HepG2 (cell line): ENCODE results near the gene C11orf68. TPM values are rescaled to one million over a fixed set of nuclear protein-coding genes. Genes with fewer than 3 reads are reported as not detected.

Source experiments
- AKAP8 ChIP-seq: sonication (generic); formaldehyde crosslinking; IDR thresholded peaks from 2 replicates; pipeline ENCODE4 v1.5.1; 2020; ENCODE audit warnings: mild to moderate bottlenecking, missing genetic modification reagents
- ETS1 ChIP-seq: sonication (generic); formaldehyde crosslinking; IDR thresholded peaks from 2 replicates; pipeline ENCODE4 v1.4.0; 2020; ENCODE audit warnings: missing genetic modification reagents
- GATAD1 ChIP-seq: IDR thresholded peaks from 2 replicates; pipeline ENCODE4 v1.6.1; 2016; ENCODE audit warnings: missing genetic modification reagents, missing compliant biosample characterization
- HBP1 ChIP-seq: IDR thresholded peaks from 2 replicates; pipeline ENCODE4 v1.6.1; 2016; ENCODE audit warnings: low read depth, control low read depth
- HES4 ChIP-seq: sonication (generic); formaldehyde crosslinking; IDR thresholded peaks from 2 replicates; pipeline ENCODE4 v1.9.0; 2021; ENCODE audit warnings: mild to moderate bottlenecking, missing genetic modification reagents, borderline replicate concordance
- HMG20A ChIP-seq: IDR thresholded peaks from 2 replicates; pipeline ENCODE4 v1.6.1; 2016; ENCODE audit warnings: borderline replicate concordance
- MLLT10 ChIP-seq: sonication (generic); formaldehyde crosslinking; IDR thresholded peaks from 2 replicates; pipeline ENCODE4 v1.4.0; 2020; ENCODE audit warnings: missing genetic modification reagents
- MZF1 ChIP-seq: sonication (generic); formaldehyde crosslinking; IDR thresholded peaks from 2 replicates; pipeline ENCODE4 v1.8.1; 2023; ENCODE audit warnings: mild to moderate bottlenecking, missing genetic modification reagents, borderline replicate concordance
- NFKBIZ ChIP-seq: IDR thresholded peaks from 2 replicates; pipeline ENCODE4 v1.6.1; 2018; ENCODE audit warnings: missing genetic modification reagents, missing compliant biosample characterization
- NFYB ChIP-seq: sonication (generic); formaldehyde crosslinking; IDR thresholded peaks from 2 replicates; pipeline ENCODE4 v1.4.0; 2020; ENCODE audit warnings: missing genetic modification reagents
- PRDM15 ChIP-seq: sonication (generic); formaldehyde crosslinking; IDR thresholded peaks from 2 replicates; pipeline ENCODE4 v1.4.0; 2020; ENCODE audit warnings: missing genetic modification reagents
- RFXAP ChIP-seq: sonication (generic); formaldehyde crosslinking; IDR thresholded peaks from 2 replicates; pipeline ENCODE4 v1.4.0; 2020; ENCODE audit warnings: missing genetic modification reagents, borderline replicate concordance
- SALL2 ChIP-seq: sonication (generic); formaldehyde crosslinking; IDR thresholded peaks from 2 replicates; pipeline ENCODE4 v1.8.1; 2023; ENCODE audit warnings: mild to moderate bottlenecking, missing genetic modification reagents, inconsistent platforms
- ZFP90 ChIP-seq: sonication (generic); formaldehyde crosslinking; IDR thresholded peaks from 2 replicates; pipeline ENCODE4 v1.8.0; 2022; ENCODE audit warnings: missing genetic modification reagents, mild to moderate bottlenecking, inconsistent platforms, borderline replicate concordance
- ZNF101 ChIP-seq: sonication (generic); formaldehyde crosslinking; IDR thresholded peaks from 2 replicates; pipeline ENCODE4 v1.4.0; 2020; ENCODE audit warnings: mild to moderate bottlenecking, low read depth, missing genetic modification reagents, borderline replicate concordance
- ZNF343 ChIP-seq: sonication (generic); formaldehyde crosslinking; IDR thresholded peaks from 2 replicates; pipeline ENCODE4 v1.4.0; 2020; ENCODE audit warnings: mild to moderate bottlenecking, missing genetic modification reagents
- ZNF431 ChIP-seq: sonication (generic); formaldehyde crosslinking; IDR thresholded peaks from 2 replicates; pipeline ENCODE4 v1.9.0; 2022; ENCODE audit warnings: missing genetic modification reagents, low read depth, mild to moderate bottlenecking, borderline replicate concordance
- ZNF550 ChIP-seq: sonication (generic); formaldehyde crosslinking; IDR thresholded peaks from 2 replicates; pipeline ENCODE4 v1.4.0; 2020; ENCODE audit warnings: mild to moderate bottlenecking, missing genetic modification reagents, borderline replicate concordance
- ZNF614 ChIP-seq: IDR thresholded peaks from 2 replicates; pipeline ENCODE4 v1.6.1; 2018; ENCODE audit warnings: missing biosample characterization, missing genetic modification reagents, inconsistent platforms, borderline replicate concordance
- ZNF773 ChIP-seq: sonication (generic); formaldehyde crosslinking; IDR thresholded peaks from 2 replicates; pipeline ENCODE4 v1.4.0; 2020; ENCODE audit warnings: missing genetic modification reagents, borderline replicate concordance
- ZNF784 ChIP-seq: sonication (generic); formaldehyde crosslinking; IDR thresholded peaks from 2 replicates; pipeline ENCODE4 v1.5.1; 2020; ENCODE audit warnings: missing genetic modification reagents, mild to moderate bottlenecking, borderline replicate concordance
- polyA plus RNA-seq, 8 experiments: library from polyadenylated mRNA; depleted of rRNA in 3 of 8; stranded (reverse) in 7 of 8; unstranded in 1 of 8; fragments of >200 nt; fragmentation: Illumina TruSeq in 4 of 8; extraction: Trizol in 4 of 8; gene quantifications; 2 replicates each; pipeline versions ENCODE4 v1.2.1 to v1.2.3, GENCODE V29; 2011 to 2016; ENCODE audit warnings: low read depth in 4 of 8, missing spikeins in 1 of 8, mixed read lengths in 1 of 8; ENCODE audit not compliant: insufficient read depth in 1 of 8
- total RNA-seq, 5 experiments: library from RNA; depleted of rRNA; stranded (reverse); fragments of >200 nt; fragmentation: Illumina TruSeq; extraction: Trizol; gene quantifications; 2 replicates each; pipeline ENCODE4 v1.2.3, GENCODE V29; 2016; ENCODE audit warnings: low read depth in 1 of 5

Gene C11orf68
- total and polyA plus RNA-seq, 2 of the 13 experiments (the other 11 are each of a cell fraction or from before 2014, with no cell fraction given): 8.4 to 28.3 TPM

- peak; percentile 45; the same call in 1 of the 2 replicates for TF ChIP-seq NFKBIZ (CRISPR knock-in tag)
- TF ChIP-seq AKAP8 (CRISPR knock-in tag): no peak
- peak; percentile 22; the same call in 1 of the 2 replicates for TF ChIP-seq ZNF431
- peak; percentile 43; the same call in 1 of the 2 replicates for TF ChIP-seq ZFP90 (CRISPR knock-in tag)
- TF ChIP-seq PRDM15 (CRISPR knock-in tag): peak; percentile 56; the same call in 1 of the 2 replicates
- no peak for TF ChIP-seq RFXAP (CRISPR knock-in tag)
- no peak for TF ChIP-seq ZNF343 (CRISPR knock-in tag)
- TF ChIP-seq MZF1: no peak; the same call in 1 of the 2 replicates
- no peak for TF ChIP-seq ZNF101 (CRISPR knock-in tag)
- TF ChIP-seq MLLT10: no peak
- no peak for TF ChIP-seq ZNF784
- peak; percentile 54; the same call in 1 of the 2 replicates for TF ChIP-seq ZNF773 (CRISPR knock-in tag)
- TF ChIP-seq GATAD1 (CRISPR knock-in tag): 0 out of 2 replicates have a peak, but pooled peaks have one; percentile 31
- peak; percentile 69; the same call in 1 of the 2 replicates for TF ChIP-seq ZNF614 (CRISPR knock-in tag)
- TF ChIP-seq HES4 (CRISPR knock-in tag): peak; percentile 32; the same call in 1 of the 2 replicates
- no peak for TF ChIP-seq SALL2 (CRISPR knock-in tag)
- TF ChIP-seq ETS1: no peak
- TF ChIP-seq ZNF550: no peak
- no peak for TF ChIP-seq HMG20A (CRISPR knock-in tag)
- no peak for TF ChIP-seq NFYB (CRISPR knock-in tag)
- no peak for TF ChIP-seq HBP1 (CRISPR knock-in tag)
These were observed 19.3 kb downstream of the C11orf68 start (continued) for GRCh38 chr11:65899356-65900124.
